H9 (cell line): ENCODE results near the gene SH3RF3. TPM values are rescaled to one million over a fixed set of nuclear protein-coding genes. Genes with fewer than 3 reads are reported as not detected.

Source experiments
- DNase-seq: peaks from one replicate; pipeline ENCODE4 v3.0.0-alpha.2; 2017
- H2AFZ ChIP-seq: one replicate; pipeline ENCODE4 v1.6.1; 2013; ENCODE audit warnings: mild to moderate bottlenecking, low read length, control low read depth, moderate library complexity
- H2AK5ac ChIP-seq: 2 replicates; pipeline ENCODE4 v1.6.1; 2013; ENCODE audit warnings: low read length, control low read depth, mixed read lengths; ENCODE audit not compliant: insufficient read length
- H2BK120ac ChIP-seq: one replicate; pipeline ENCODE4 v1.6.1; 2013; ENCODE audit warnings: low read depth, mild to moderate bottlenecking, low read length, control low read depth, inconsistent platforms; ENCODE audit not compliant: poor library complexity, severe bottlenecking
- H2BK12ac ChIP-seq: 2 replicates; pipeline ENCODE4 v1.6.1; 2013; ENCODE audit warnings: low read length, control low read depth, mixed read lengths, low read depth; ENCODE audit not compliant: insufficient read length
- H2BK15ac ChIP-seq: 2 replicates; pipeline ENCODE4 v1.6.1; 2013; ENCODE audit warnings: low read depth, low read length, control low read depth
- H2BK20ac ChIP-seq: one replicate; pipeline ENCODE4 v1.6.1; 2013; ENCODE audit warnings: low read depth, mild to moderate bottlenecking, low read length, control low read depth, inconsistent platforms; ENCODE audit not compliant: poor library complexity, severe bottlenecking
- H2BK5ac ChIP-seq: 2 replicates; pipeline ENCODE4 v1.6.1; 2013; ENCODE audit warnings: low read length, control low read depth, mixed read lengths; ENCODE audit not compliant: insufficient read length
- H3K14ac ChIP-seq: 2 replicates; pipeline ENCODE4 v1.6.1; 2013; ENCODE audit warnings: low read length, control low read depth; ENCODE audit not compliant: insufficient read depth
- H3K18ac ChIP-seq: 2 replicates; pipeline ENCODE4 v1.6.1; 2013; ENCODE audit warnings: low read depth, mild to moderate bottlenecking, mixed read lengths, low read length, control low read depth; ENCODE audit not compliant: insufficient read length
- H3K23ac ChIP-seq: 2 replicates; pipeline ENCODE4 v1.6.1; 2013; ENCODE audit warnings: low read length, control low read depth, mixed read lengths, low read depth; ENCODE audit not compliant: insufficient read length
- H3K23me2 ChIP-seq: 2 replicates; pipeline ENCODE4 v1.6.1; 2013; ENCODE audit warnings: low read depth, mild to moderate bottlenecking, mixed read lengths, low read length, control low read depth; ENCODE audit not compliant: insufficient read length, poor library complexity, severe bottlenecking
- H3K27ac ChIP-seq: 2 replicates; pipeline ENCODE4 v1.5.1; 2013; ENCODE audit warnings: low read length, control low read depth, mixed read lengths, low read depth; ENCODE audit not compliant: insufficient read length
- H3K27me3 ChIP-seq: 2 replicates; pipeline ENCODE4 v1.6.1; 2013; ENCODE audit warnings: low read length, control low read depth, inconsistent platforms; ENCODE audit not compliant: insufficient read depth
- H3K4ac ChIP-seq: 2 replicates; pipeline ENCODE4 v1.6.1; 2013; ENCODE audit warnings: low read depth, mild to moderate bottlenecking, control low read depth, inconsistent platforms, low read length, moderate library complexity
- H3K4me1 ChIP-seq: 2 replicates; pipeline ENCODE4 v1.6.1; 2013; ENCODE audit warnings: low read length, control low read depth, inconsistent platforms; ENCODE audit not compliant: insufficient read depth
- H3K4me2 ChIP-seq: 2 replicates; pipeline ENCODE4 v1.6.1; 2013; ENCODE audit warnings: low read length, control low read depth, mixed read lengths; ENCODE audit not compliant: insufficient read length, insufficient read depth
- H3K56ac ChIP-seq: 2 replicates; pipeline ENCODE4 v1.6.1; 2013; ENCODE audit warnings: low read depth, mild to moderate bottlenecking, mixed read lengths, low read length, control low read depth; ENCODE audit not compliant: insufficient read length
- H3K79me1 ChIP-seq: 2 replicates; pipeline ENCODE4 v1.6.1; 2013; ENCODE audit warnings: low read depth, mild to moderate bottlenecking, moderate library complexity, low read length, control low read depth, inconsistent platforms; ENCODE audit not compliant: insufficient read depth, poor library complexity, severe bottlenecking
- H3K79me2 ChIP-seq: 2 replicates; pipeline ENCODE4 v1.6.1; 2013; ENCODE audit warnings: low read length, control low read depth, inconsistent platforms; ENCODE audit not compliant: insufficient read depth
- H3K9ac ChIP-seq: 2 replicates; pipeline ENCODE4 v1.6.1; 2013; ENCODE audit warnings: low read length, control low read depth, mixed read lengths; ENCODE audit not compliant: insufficient read length; ENCODE audit errors: extremely low read depth
- H3K9me3 ChIP-seq: one replicate; pipeline ENCODE4 v1.6.1; 2013; ENCODE audit warnings: low read depth, low read length, inconsistent platforms; ENCODE audit not compliant: control insufficient read depth
- H3T11ph ChIP-seq: one replicate; pipeline ENCODE4 v1.6.1; 2013; ENCODE audit warnings: mild to moderate bottlenecking, low read length, control low read depth, inconsistent platforms
- H4K20me1 ChIP-seq: one replicate; pipeline ENCODE4 v1.6.1; 2013; ENCODE audit not compliant: control insufficient read depth, insufficient read length, insufficient read depth
- H4K5ac ChIP-seq: 2 replicates; pipeline ENCODE4 v1.6.1; 2013; ENCODE audit warnings: low read depth, mild to moderate bottlenecking, mixed read lengths, low read length, control low read depth; ENCODE audit not compliant: insufficient read length
- H4K8ac ChIP-seq: replicated peaks from 2 replicates; pipeline ENCODE4 v1.6.1; 2013; ENCODE audit warnings: low read length, control low read depth, mixed read lengths, low read depth; ENCODE audit not compliant: insufficient read length
- H4K91ac ChIP-seq: 2 replicates; pipeline ENCODE4 v1.6.1; 2013; ENCODE audit warnings: low read depth, mild to moderate bottlenecking, moderate library complexity, mixed read lengths, low read length, control low read depth; ENCODE audit not compliant: insufficient read length
- H3K27ac Mint-ChIP-seq, 3 experiments: 2 replicates in 2 of 3; 3 replicates in 1 of 3; pipeline ENCODE4 v1.8.0; 2020 to 2021; ENCODE audit warnings: mixed read lengths in 3 of 3, mild to moderate bottlenecking in 1 of 3, moderate library complexity in 1 of 3
- H3K27me3 Mint-ChIP-seq: 2 replicates; pipeline ENCODE4 v1.8.0; 2021; ENCODE audit warnings: low read depth, mild to moderate bottlenecking, moderate library complexity, mixed read lengths
- H3K36me3 Mint-ChIP-seq, 3 experiments: 2 replicates in 2 of 3; 3 replicates in 1 of 3; pipeline ENCODE4 v1.8.0; 2020 to 2021; ENCODE audit warnings: low read depth in 3 of 3, mixed read lengths in 3 of 3; ENCODE audit not compliant: insufficient read depth in 1 of 3
- H3K4me1 Mint-ChIP-seq, 2 experiments: 2 replicates each; pipeline ENCODE4 v1.8.0; 2020; ENCODE audit warnings: mixed read lengths in 2 of 2
- H3K4me3 Mint-ChIP-seq, 2 experiments: 2 replicates in 1 of 2; 3 replicates in 1 of 2; pipeline ENCODE4 v1.8.0; 2020 to 2021; ENCODE audit warnings: mild to moderate bottlenecking in 2 of 2, mixed read lengths in 2 of 2, moderate library complexity in 1 of 2
- H3K9me3 Mint-ChIP-seq, 2 experiments: 2 replicates in 1 of 2; 3 replicates in 1 of 2; pipeline ENCODE4 v1.8.0; 2020; ENCODE audit warnings: mild to moderate bottlenecking in 2 of 2, mixed read lengths in 2 of 2, moderate library complexity in 1 of 2
- WGBS: extraction: QIAGEN DNeasy Blood & Tissue Kit; methylation state at CpG from one replicate; pipeline ENCODE4 v1.1.7; 2013; ENCODE audit warnings: missing lambda C conversion rate, low lambda C conversion rate, mixed read lengths; ENCODE audit not compliant: insufficient read length; ENCODE audit errors: extremely low coverage; 5-methylcytosine and 5-hydroxymethylcytosine counted together
- total RNA-seq: library from RNA; stranded (reverse); gene quantifications from 2 replicates; pipeline ENCODE4 v1.2.1, GENCODE V29; 2021
- TF ChIP-seq, protein P1 (sequence below): fragments of 200-600 bp; sonication (generic); conservative IDR thresholded peaks from 3 replicates; pipeline ENCODE4 v1.8.0; 2021; ENCODE audit warnings: antibody characterized with exemption, mild to moderate bottlenecking

Gene SH3RF3
- total RNA-seq, 1 experiment from 2014 or later: 0.46 TPM

GRCh38 chr2:109472974-109473373 lies 344.0 kb downstream of the SH3RF3 start:
- H3K27ac ChIP-seq: no peak overlapping the region
- no peak overlapping the region for H2BK20ac ChIP-seq
- H3K79me1 ChIP-seq: no peaks in the 10 kb centered on the region
- no CpG with 5 or more reads among the region's 10 CpGs for WGBS
- no peak overlapping the region for H3K23ac ChIP-seq
- no peak overlapping the region for H3K4me2 ChIP-seq
- H3T11ph ChIP-seq: no peak overlapping the region
- no peaks in the 10 kb centered on the region for H3K9me3 Mint-ChIP-seq
- no peaks in the 10 kb centered on the region; a peak in 1 of 7 replicates for H3K36me3 Mint-ChIP-seq
- no peak overlapping the region for H3K9ac ChIP-seq
- H3K27me3 ChIP-seq: no peaks in the 10 kb centered on the region
- no peak overlapping the region for H4K91ac ChIP-seq
- H2BK15ac ChIP-seq: no peak overlapping the region
- no peak overlapping the region for H2AFZ ChIP-seq
- no peak overlapping the region for H2BK120ac ChIP-seq
- TF ChIP-seq, protein P1, sequence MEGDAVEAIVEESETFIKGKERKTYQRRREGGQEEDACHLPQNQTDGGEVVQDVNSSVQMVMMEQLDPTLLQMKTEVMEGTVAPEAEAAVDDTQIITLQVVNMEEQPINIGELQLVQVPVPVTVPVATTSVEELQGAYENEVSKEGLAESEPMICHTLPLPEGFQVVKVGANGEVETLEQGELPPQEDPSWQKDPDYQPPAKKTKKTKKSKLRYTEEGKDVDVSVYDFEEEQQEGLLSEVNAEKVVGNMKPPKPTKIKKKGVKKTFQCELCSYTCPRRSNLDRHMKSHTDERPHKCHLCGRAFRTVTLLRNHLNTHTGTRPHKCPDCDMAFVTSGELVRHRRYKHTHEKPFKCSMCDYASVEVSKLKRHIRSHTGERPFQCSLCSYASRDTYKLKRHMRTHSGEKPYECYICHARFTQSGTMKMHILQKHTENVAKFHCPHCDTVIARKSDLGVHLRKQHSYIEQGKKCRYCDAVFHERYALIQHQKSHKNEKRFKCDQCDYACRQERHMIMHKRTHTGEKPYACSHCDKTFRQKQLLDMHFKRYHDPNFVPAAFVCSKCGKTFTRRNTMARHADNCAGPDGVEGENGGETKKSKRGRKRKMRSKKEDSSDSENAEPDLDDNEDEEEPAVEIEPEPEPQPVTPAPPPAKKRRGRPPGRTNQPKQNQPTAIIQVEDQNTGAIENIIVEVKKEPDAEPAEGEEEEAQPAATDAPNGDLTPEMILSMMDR: no peak
- H3K4me1 Mint-ChIP-seq: peaks cover 5 to 9% of the 10 kb centered on the region in 2 experiments
- H2AK5ac ChIP-seq: no peak overlapping the region
- no peak overlapping the region; a peak in 1 of 7 replicates for H3K27ac Mint-ChIP-seq
- no peak overlapping the region for H3K18ac ChIP-seq
- H2BK12ac ChIP-seq: no peak overlapping the region
- H3K4me1 ChIP-seq: no peaks in the 10 kb centered on the region
- H3K79me2 ChIP-seq: no peaks in the 10 kb centered on the region
- H3K9me3 ChIP-seq: no peaks in the 10 kb centered on the region
- no peak overlapping the region for H3K4ac ChIP-seq
- H3K27me3 Mint-ChIP-seq: peaks cover 3% of the 10 kb centered on the region
- H4K5ac ChIP-seq: no peak overlapping the region
- no peak overlapping the region for H3K14ac ChIP-seq
- H4K8ac ChIP-seq: no peak overlapping the region
- H3K56ac ChIP-seq: no peak overlapping the region
- H3K23me2 ChIP-seq: no peaks in the 10 kb centered on the region
- no peak overlapping the region for H2BK5ac ChIP-seq
- no peaks in the 10 kb centered on the region for H4K20me1 ChIP-seq
- H3K4me3 Mint-ChIP-seq: no peak overlapping the region
- no peak for DNase-seq
